Neural crest cell (in vitro differentiated cells): ENCODE results near the gene STK33. TPM values are rescaled to one million over a fixed set of nuclear protein-coding genes. Genes with fewer than 3 reads are reported as not detected.

Experiments used
- DNase-seq: peaks from one replicate; pipeline ENCODE4 v3.0.0; 2021; ENCODE audit warnings: low read depth, mixed read lengths, low spot score
- H3K27ac Mint-ChIP-seq: one replicate; pipeline ENCODE4 v1.8.0; 2021; ENCODE audit warnings: mild to moderate bottlenecking, mixed read lengths; ENCODE audit not compliant: unreplicated experiment
- H3K27me3 Mint-ChIP-seq: 2 replicates; pipeline ENCODE4 v1.8.0; 2021; ENCODE audit warnings: low read depth, mild to moderate bottlenecking, mixed read lengths
- H3K36me3 Mint-ChIP-seq: 2 replicates; pipeline ENCODE4 v1.8.0; 2021; ENCODE audit warnings: low read depth, mild to moderate bottlenecking, mixed read lengths
- H3K4me1 Mint-ChIP-seq: 2 replicates; pipeline ENCODE4 v1.8.0; 2021; ENCODE audit warnings: mixed read lengths
- H3K4me3 Mint-ChIP-seq: one replicate; pipeline ENCODE4 v1.8.0; 2021; ENCODE audit warnings: mild to moderate bottlenecking, mixed read lengths
- H3K9me3 Mint-ChIP-seq: 2 replicates; pipeline ENCODE4 v1.8.0; 2021; ENCODE audit warnings: mixed read lengths
- CTCF ChIP-seq: fragments of 200-600 bp; sonication (generic); conservative IDR thresholded peaks from 2 replicates; pipeline ENCODE4 v1.5.0; 2021; ENCODE audit warnings: antibody characterized with exemption, mild to moderate bottlenecking
- total RNA-seq: library from RNA; stranded (reverse); gene quantifications from 2 replicates; pipeline ENCODE4 v1.2.1, GENCODE V29; 2021

The STK33 gene
- total RNA-seq, 1 donor from 2014 or later, result 17.3 TPM

GRCh38 chr11:8566613-8567210 lies 27.3 kb downstream of the STK33 start:
- Mint-ChIP-seq H3K4me1 (no peaks in the 10 kb centered on the region), H3K27ac (no peak overlapping the region), H3K9me3 (peaks cover 4% of the 10 kb centered on the region), H3K27me3 (no peaks in the 10 kb centered on the region), H3K36me3 (peaks cover 4% of the 10 kb centered on the region), H3K4me3 (no peak overlapping the region)
- TF ChIP-seq CTCF, result peak; percentile 91
- no peak for DNase-seq

GRCh38 chr11:8564526-8564925 lies 29.5 kb downstream of the STK33 start:
- Mint-ChIP-seq H3K27me3 (no peaks in the 10 kb centered on the region), H3K4me1 (no peaks in the 10 kb centered on the region), H3K9me3 (peaks cover 9% of the 10 kb centered on the region), H3K4me3 (no peak overlapping the region), H3K36me3 (peaks cover 7% of the 10 kb centered on the region), H3K27ac (no peak overlapping the region)
- no peak for TF ChIP-seq CTCF
- DNase-seq, result no peak

- no peaks in the 10 kb centered on the region for H3K4me1 Mint-ChIP-seq
Measured at GRCh38 chr11:8561461-8561860, 32.6 kb downstream of the STK33 start.

GRCh38 chr11:8558436-8558835 lies 35.6 kb downstream of the STK33 start:
- no peak for TF ChIP-seq CTCF
- peaks cover 9% of the 10 kb centered on the region for H3K9me3 Mint-ChIP-seq
- no peak overlapping the region for H3K4me3 Mint-ChIP-seq
- peaks cover 3% of the 10 kb centered on the region for H3K27me3 Mint-ChIP-seq
- no peaks in the 10 kb centered on the region for H3K4me1 Mint-ChIP-seq
- no peak overlapping the region for H3K27ac Mint-ChIP-seq
- no peak for DNase-seq
- peaks cover 7% of the 10 kb centered on the region for H3K36me3 Mint-ChIP-seq

More at GRCh38 chr11:8561461-8561860, 32.6 kb downstream of the STK33 start:
- DNase-seq, result no peak
- Mint-ChIP-seq H3K4me3 (no peak overlapping the region), H3K36me3 (peaks cover 7% of the 10 kb centered on the region), H3K27me3 (peaks cover 3% of the 10 kb centered on the region), H3K9me3 (peaks cover 9% of the 10 kb centered on the region), H3K27ac (no peak overlapping the region)
- TF ChIP-seq CTCF, result no peak

- Mint-ChIP-seq H3K9me3 (peaks cover 8% of the 10 kb centered on the region), H3K36me3 (peaks cover 9% of the 10 kb centered on the region), H3K4me3 (no peak overlapping the region), H3K4me1 (no peaks in the 10 kb centered on the region), H3K27ac (no peak overlapping the region), H3K27me3 (no peaks in the 10 kb centered on the region)
- TF ChIP-seq CTCF, result no peak
- no peak for DNase-seq
Measured at GRCh38 chr11:8545698-8546366, 48.2 kb downstream of the STK33 start.
